Measurements from ENCODE around the gene NGFR. TPM values are rescaled to one million over a fixed set of nuclear protein-coding genes. Genes with fewer than 3 reads are reported as not detected.

Gene NGFR
- total RNA-seq, 1 donor from 2014 or later: 334 TPM

- TF ChIP-seq CTCF (conservative IDR thresholded peaks at IDR 0.05): no peak
- no peak for DNase-seq (ENCODE audit: low read depth, low spot score)
- Mint-ChIP-seq H3K36me3 (ENCODE audit: low read depth) (no peaks in the 10 kb centered on the region), H3K4me3 (no peak overlapping the region), H3K27me3 (ENCODE audit: low read depth) (peaks cover 3% of the 10 kb centered on the region), H3K4me1 (peaks cover 63% of the 10 kb centered on the region), H3K9me3 (no peaks in the 10 kb centered on the region), H3K27ac (ENCODE audit: unreplicated experiment) (peak overlapping the region; percentile 22)
Measured at GRCh38 chr17:49457564-49458535, 37.2 kb upstream of the NGFR start.

GRCh38 chr17:49459401-49459984 is 35.6 kb upstream of the NGFR start:
- Mint-ChIP-seq H3K27ac (ENCODE audit: unreplicated experiment) (no peak overlapping the region), H3K27me3 (ENCODE audit: low read depth) (peaks cover 3% of the 10 kb centered on the region), H3K4me3 (no peak overlapping the region), H3K4me1 (peaks cover 46% of the 10 kb centered on the region), H3K9me3 (peaks cover 3% of the 10 kb centered on the region), H3K36me3 (ENCODE audit: low read depth) (no peaks in the 10 kb centered on the region)
- TF ChIP-seq CTCF (conservative IDR thresholded peaks at IDR 0.05): no peak
- DNase-seq (ENCODE audit: low read depth, low spot score): no peak

- Mint-ChIP-seq H3K9me3 (peaks cover 3% of the 10 kb centered on the region), H3K4me3 (no peak overlapping the region), H3K36me3 (ENCODE audit: low read depth) (no peaks in the 10 kb centered on the region), H3K4me1 (peaks cover 47% of the 10 kb centered on the region), H3K27ac (ENCODE audit: unreplicated experiment) (peak overlapping the region; percentile 16), H3K27me3 (ENCODE audit: low read depth) (peaks cover 3% of the 10 kb centered on the region)
- DNase-seq (ENCODE audit: low read depth, low spot score): no peak
- no peak for TF ChIP-seq CTCF (conservative IDR thresholded peaks at IDR 0.05)
Measured at GRCh38 chr17:49460401-49460800, 34.7 kb upstream of the NGFR start.

- H3K9me3 Mint-ChIP-seq: peaks cover 3% of the 10 kb centered on the region
- no peak overlapping the region for H3K27ac Mint-ChIP-seq (ENCODE audit: unreplicated experiment)
- peaks cover 45% of the 10 kb centered on the region for H3K4me1 Mint-ChIP-seq
- no peak for DNase-seq (ENCODE audit: low read depth, low spot score)
- H3K4me3 Mint-ChIP-seq: no peak overlapping the region
- no peak for TF ChIP-seq CTCF (conservative IDR thresholded peaks at IDR 0.05)
- no peaks in the 10 kb centered on the region for H3K36me3 Mint-ChIP-seq (ENCODE audit: low read depth)
- peaks cover 3% of the 10 kb centered on the region for H3K27me3 Mint-ChIP-seq (ENCODE audit: low read depth)
Measured at GRCh38 chr17:49461580-49461979, 33.5 kb upstream of the NGFR start.

GRCh38 chr17:49464049-49464448 is 31.0 kb upstream of the NGFR start:
- Mint-ChIP-seq H3K27ac (ENCODE audit: unreplicated experiment) (no peak overlapping the region), H3K4me1 (peaks cover 41% of the 10 kb centered on the region), H3K4me3 (no peak overlapping the region), H3K27me3 (ENCODE audit: low read depth) (peaks cover 10% of the 10 kb centered on the region), H3K36me3 (ENCODE audit: low read depth) (no peaks in the 10 kb centered on the region), H3K9me3 (peaks cover 3% of the 10 kb centered on the region)
- DNase-seq (ENCODE audit: low read depth, low spot score): no peak
- no peak for TF ChIP-seq CTCF (conservative IDR thresholded peaks at IDR 0.05)

Measured in neural crest cell (in vitro differentiated cells).